ENCODE data around the gene SSBP4. TPM values are rescaled to one million over a fixed set of nuclear protein-coding genes. Genes with fewer than 3 reads are reported as not detected.

The SSBP4 gene
- polyA plus RNA-seq, 2 of the 4 experiments (the other 2 are of a cell fraction), result 6.9 to 43.2 TPM

GRCh38 chr19:18421371-18421959 is 2.3 kb downstream of the SSBP4 start:
- TF ChIP-seq SMC3 (IDR thresholded peaks at IDR 0.05) (no peak), E2F6 (IDR thresholded peaks at IDR 0.05; ENCODE audit: borderline replicate concordance, low read depth) (no peak), TP53 (CRISPR knock-in tag; IDR thresholded peaks at IDR 0.05) (no peak), MAFK (IDR thresholded peaks at IDR 0.05; ENCODE audit: partially characterized antibody) (no peak), CBX2 (IDR thresholded peaks at IDR 0.05; ENCODE audit: borderline replicate concordance, low read depth) (no peak), MYC (IDR thresholded peaks at IDR 0.05; ENCODE audit: borderline replicate concordance, low read length) (no peak), SREBF2 (IDR thresholded peaks at IDR 0.05) (no peak), JUN (IDR thresholded peaks at IDR 0.05) (no peak), RARB (CRISPR knock-in tag; IDR thresholded peaks at IDR 0.05) (no peak), NFE2L2 (conservative IDR thresholded peaks at IDR 0.05; ENCODE audit: low read length) (no peak), KDM1A (IDR thresholded peaks at IDR 0.05; ENCODE audit: low read depth) (no peak), ZFP36 (IDR thresholded peaks at IDR 0.05; ENCODE audit: borderline replicate concordance, partially characterized antibody) (no peak), JUNB (IDR thresholded peaks at IDR 0.05) (no peak), EHMT2 (IDR thresholded peaks at IDR 0.05; ENCODE audit: low read depth) (no peak), TFCP2L1 (CRISPR knock-in tag; IDR thresholded peaks at IDR 0.05) (no peak), RCOR1 (IDR thresholded peaks at IDR 0.05; ENCODE audit: low read depth, low read length) (no peak)
- TF ChIP-seq, protein P1, sequence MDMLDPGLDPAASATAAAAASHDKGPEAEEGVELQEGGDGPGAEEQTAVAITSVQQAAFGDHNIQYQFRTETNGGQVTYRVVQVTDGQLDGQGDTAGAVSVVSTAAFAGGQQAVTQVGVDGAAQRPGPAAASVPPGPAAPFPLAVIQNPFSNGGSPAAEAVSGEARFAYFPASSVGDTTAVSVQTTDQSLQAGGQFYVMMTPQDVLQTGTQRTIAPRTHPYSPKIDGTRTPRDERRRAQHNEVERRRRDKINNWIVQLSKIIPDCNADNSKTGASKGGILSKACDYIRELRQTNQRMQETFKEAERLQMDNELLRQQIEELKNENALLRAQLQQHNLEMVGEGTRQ (IDR thresholded peaks at IDR 0.05), result no peak
- no peak for FAIRE-seq
- Histone ChIP-seq H3K4me3 (no peak overlapping the region), H3K27ac (peak overlapping the region in 1 of 2 experiments; percentile 100; a peak in 3 of 6 replicates), H3K9me3 (no peaks in the 10 kb centered on the region), H3K4me2 (peak overlapping the region; percentile 93), H3K4me1 (peaks cover 44% of the 10 kb centered on the region)
- ChIA-PET CTCF (interaction anchor here (0.6 to 1.6 kb wide), 3 partner anchors 33 to 178 kb away, joined by 3 to 4 read pairs (median 3); no protein-coding TSS in a partner anchor), POLR2A (no interaction called here)
- no peak for DNase-seq (ENCODE audit: low read depth in 1 of 2, low spot score in 1 of 2)
- no peak for ATAC-seq
- WGBS (ENCODE audit: missing lambda C conversion rate), result 78% methylated on average over 12 of the region's 12 CpGs

DNA sequence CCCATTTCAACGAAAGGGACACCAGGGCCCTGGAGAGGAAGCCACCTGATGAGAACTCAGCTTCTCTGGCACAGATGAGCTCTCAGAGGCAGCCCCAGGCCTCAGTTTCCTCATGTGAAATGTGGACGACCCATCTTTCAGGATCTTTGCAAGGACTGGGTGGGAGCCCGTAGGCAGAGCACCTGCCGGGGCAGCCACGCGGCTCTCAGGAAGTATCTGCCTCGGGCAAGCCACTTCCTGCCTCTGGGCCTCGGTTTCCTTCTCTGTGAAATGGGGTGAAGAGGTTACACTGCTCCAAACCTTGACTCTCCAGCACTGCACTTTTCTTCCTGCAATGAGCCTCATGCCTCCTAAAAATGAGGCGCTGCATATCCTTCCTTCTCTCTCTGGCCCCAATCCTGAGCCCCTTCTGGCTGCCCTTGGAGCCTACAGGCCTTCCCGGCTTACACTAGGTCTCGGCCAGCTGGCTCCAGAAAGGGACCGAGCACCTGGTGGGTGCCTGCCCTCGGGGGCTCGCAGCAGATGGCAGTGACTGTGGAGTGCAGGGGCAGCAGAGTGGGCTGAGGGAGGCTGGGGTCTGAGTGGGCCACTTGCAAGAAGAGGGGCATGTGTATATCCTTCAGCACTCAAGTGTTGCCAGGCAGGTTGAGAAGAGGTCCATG is 3.5 kb downstream of the SSBP4 start:
- Histone ChIP-seq H3K4me1 (peaks cover 38% of the 10 kb centered on the region), H3K4me2 (no peak overlapping the region), H3K27ac (no peak overlapping the region), H3K4me3 (no peak overlapping the region), H3K9me3 (no peaks in the 10 kb centered on the region)
- 89% methylated on average over 13 of the region's 14 CpGs for WGBS (ENCODE audit: missing lambda C conversion rate)
- ChIA-PET CTCF (interaction anchor here (0.6 to 1.4 kb wide), 3 partner anchors 23 to 372 kb away, joined by 3 read pairs; partner anchors contain the start of gene GDF15), POLR2A (no interaction called here)
- TF ChIP-seq, protein P2, sequence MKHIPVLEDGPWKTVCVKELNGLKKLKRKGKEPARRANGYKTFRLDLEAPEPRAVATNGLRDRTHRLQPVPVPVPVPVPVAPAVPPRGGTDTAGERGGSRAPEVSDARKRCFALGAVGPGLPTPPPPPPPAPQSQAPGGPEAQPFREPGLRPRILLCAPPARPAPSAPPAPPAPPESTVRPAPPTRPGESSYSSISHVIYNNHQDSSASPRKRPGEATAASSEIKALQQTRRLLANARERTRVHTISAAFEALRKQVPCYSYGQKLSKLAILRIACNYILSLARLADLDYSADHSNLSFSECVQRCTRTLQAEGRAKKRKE (CRISPR knock-in tag; IDR thresholded peaks at IDR 0.05; ENCODE audit: low read depth), result no peak
- no peak for TF ChIP-seq CBX8 (IDR thresholded peaks at IDR 0.05)
- no peak for TF ChIP-seq NFE2L2 (conservative IDR thresholded peaks at IDR 0.05; ENCODE audit: low read length)
- no peak for TF ChIP-seq MAX (IDR thresholded peaks at IDR 0.05)
- FAIRE-seq (no peak), ATAC-seq (no peak), DNase-seq (ENCODE audit: low read depth in 1 of 2, low spot score in 1 of 2) (no peak)
